Natural killer cell (primary cell): Measurements from ENCODE around the gene ZDHHC18. TPM values are rescaled to one million over a fixed set of nuclear protein-coding genes. Genes with fewer than 3 reads are reported as not detected.
A peak's percentile ranks its signal among the peaks of the same experiment; 100 is the strongest.

ENCODE experiments used
- ATAC-seq, 3 donors: fragments of 150-1000 bp in 2 of 3; fragments of 200-7000 bp in 1 of 3; cut with Tn5 transposase; 1 replicate in 1 of 3; 2 replicates in 2 of 3; pipeline ENCODE4 v1.10.0; 2021; ENCODE audit warnings: mild to moderate bottlenecking in 2 of 3, moderate library complexity in 2 of 3
- DNase-seq, 2 donors: peaks; one replicate each; pipeline versions ENCODE4 v3.0.0 to v3.0.0-alpha.2; 2013 to 2021; ENCODE audit warnings: mixed read lengths in 1 of 2
- H3K27ac ChIP-seq: one replicate; pipeline ENCODE4 v1.5.1; 2013; ENCODE audit warnings: mild to moderate bottlenecking, low read length
- H3K27me3 ChIP-seq: one replicate; pipeline ENCODE4 v1.6.1; 2013; ENCODE audit warnings: low read length; ENCODE audit not compliant: control insufficient read depth, insufficient read depth
- H3K36me3 ChIP-seq: one replicate; pipeline ENCODE4 v1.6.1; 2013; ENCODE audit warnings: low read length; ENCODE audit not compliant: control insufficient read depth, insufficient read depth
- H3K4me1 ChIP-seq: one replicate; pipeline ENCODE4 v1.6.1; 2013; ENCODE audit warnings: low read length; ENCODE audit not compliant: control insufficient read depth, insufficient read depth
- H3K4me3 ChIP-seq: one replicate; pipeline ENCODE4 v1.5.1; 2013; ENCODE audit warnings: low read length
- H3K9me3 ChIP-seq: one replicate; pipeline ENCODE4 v1.6.1; 2013; ENCODE audit warnings: low read length; ENCODE audit not compliant: control insufficient read depth, insufficient read depth
- H3K27ac Mint-ChIP-seq, 2 donors: one replicate each; pipeline ENCODE4 v1.8.0; 2022; ENCODE audit warnings: mild to moderate bottlenecking in 2 of 2, mixed read lengths in 2 of 2, moderate library complexity in 1 of 2
- H3K27me3 Mint-ChIP-seq, 2 donors: one replicate each; pipeline ENCODE4 v1.8.0; 2022; ENCODE audit warnings: low read depth in 2 of 2, mixed read lengths in 2 of 2
- H3K36me3 Mint-ChIP-seq: one replicate; pipeline ENCODE4 v1.8.0; 2022; ENCODE audit warnings: mixed read lengths
- H3K4me1 Mint-ChIP-seq, 2 donors: one replicate each; pipeline ENCODE4 v1.8.0; 2022; ENCODE audit warnings: mixed read lengths in 2 of 2
- H3K4me3 Mint-ChIP-seq: one replicate; pipeline ENCODE4 v1.8.0; 2022; ENCODE audit warnings: mild to moderate bottlenecking, moderate library complexity, mixed read lengths
- H3K9me3 Mint-ChIP-seq, 2 donors: one replicate each; pipeline ENCODE4 v1.8.0; 2022; ENCODE audit warnings: mixed read lengths in 2 of 2
- CTCF ChIP-seq: fragments of 200-600 bp; IDR thresholded peaks from one replicate; pipeline ENCODE4 v1.8.0; 2022; ENCODE audit warnings: antibody characterized with exemption
- WGBS: methylation state at CpG from one replicate; pipeline ENCODE4 v1.1.7; 2013; ENCODE audit warnings: missing lambda C conversion rate; ENCODE audit not compliant: insufficient coverage; 5-methylcytosine and 5-hydroxymethylcytosine counted together
- intact Hi-C: fragments of 100-400 bp; cut with micrococcal nuclease; formaldehyde crosslinking; loops from one replicate; pipeline ENCODE4 v1.14.2; 2022
- total RNA-seq, 4 donors: library from RNA; stranded (reverse); fragments of 120-200 nt in 1 of 4; gene quantifications; one replicate each; pipeline versions ENCODE4 v1.2.3 to v1.2.4, GENCODE V29; 2013 to 2022

Gene ZDHHC18
- total RNA-seq, 3 donors from 2014 or later (not counting 1 experiment from before 2014, with no cell fraction given) = 70.0 to 74.6 (median 72.3) TPM

GRCh38 chr1:26851106-26851684 lies 24.7 kb downstream of the ZDHHC18 start:
- H3K27me3 Mint-ChIP-seq = no peaks in the 10 kb centered on the region
- no peak for TF ChIP-seq CTCF
- intact Hi-C loops = no loop called here
- Histone ChIP-seq H3K27ac (no peak overlapping the region), H3K4me1 (no peaks in the 10 kb centered on the region), H3K27me3 (no peaks in the 10 kb centered on the region), H3K36me3 (peaks cover 90% of the 10 kb centered on the region), H3K4me3 (no peak overlapping the region), H3K9me3 (no peaks in the 10 kb centered on the region)
- no peak for ATAC-seq
- no peak overlapping the region for H3K4me3 Mint-ChIP-seq
- DNase-seq = no peak
- H3K4me1 Mint-ChIP-seq = peaks cover 0 to 10% of the 10 kb centered on the region in 2 donors
- no peaks in the 10 kb centered on the region for H3K9me3 Mint-ChIP-seq
- H3K27ac Mint-ChIP-seq = no peak overlapping the region
- WGBS = 96% methylated on average over 12 of the region's 12 CpGs
- H3K36me3 Mint-ChIP-seq = no peaks in the 10 kb centered on the region

GRCh38 chr1:26852701-26853100 lies 26.2 kb downstream of the ZDHHC18 start:
- Mint-ChIP-seq H3K27ac (peak overlapping the region; percentile 11 to 26), H3K4me1 (peaks cover 0 to 6% of the 10 kb centered on the region in 2 donors)
- no peak for ATAC-seq

GRCh38 chr1:26853156-26853555 lies 26.7 kb downstream of the ZDHHC18 start:
- H3K27me3 ChIP-seq = no peaks in the 10 kb centered on the region
- no peak overlapping the region for H3K4me3 ChIP-seq
- Mint-ChIP-seq H3K4me3 (no peak overlapping the region), H3K9me3 (no peaks in the 10 kb centered on the region), H3K36me3 (no peaks in the 10 kb centered on the region), H3K4me1 (peaks cover 0 to 5% of the 10 kb centered on the region in 2 donors), H3K27me3 (no peaks in the 10 kb centered on the region), H3K27ac (peak overlapping the region; percentile 11 to 26)
- no peak overlapping the region for H3K27ac ChIP-seq
- intact Hi-C loops = loop anchor here (1.0 kb wide), 1 partner anchor 25 kb away; no protein-coding TSS in a partner anchor
- WGBS = 56% methylated on average over 2 of the region's 3 CpGs
- H3K36me3 ChIP-seq = peaks cover 82% of the 10 kb centered on the region
- H3K9me3 ChIP-seq = no peaks in the 10 kb centered on the region
- peak; percentile 74 for TF ChIP-seq CTCF
- H3K4me1 ChIP-seq = no peaks in the 10 kb centered on the region
- ATAC-seq = peak; percentile 69 to 90 (median 76)
- peak; percentile 68 to 87 for DNase-seq

More at GRCh38 chr1:26852701-26853100, 26.2 kb downstream of the ZDHHC18 start:
- no peak for DNase-seq
- TF ChIP-seq CTCF = no peak
- 92% methylated on average over 8 of the region's 9 CpGs for WGBS
- no peak overlapping the region for H3K27ac ChIP-seq
- no peaks in the 10 kb centered on the region for H3K36me3 Mint-ChIP-seq
- no peaks in the 10 kb centered on the region for H3K27me3 ChIP-seq
- intact Hi-C loops = loop anchor here (1.0 kb wide), 1 partner anchor 26 kb away; no protein-coding TSS in a partner anchor
- H3K27me3 Mint-ChIP-seq = no peaks in the 10 kb centered on the region
- H3K4me3 ChIP-seq = no peak overlapping the region
- peaks cover 86% of the 10 kb centered on the region for H3K36me3 ChIP-seq
- no peaks in the 10 kb centered on the region for H3K9me3 ChIP-seq
- H3K4me3 Mint-ChIP-seq = no peak overlapping the region
- no peaks in the 10 kb centered on the region for H3K9me3 Mint-ChIP-seq
- no peaks in the 10 kb centered on the region for H3K4me1 ChIP-seq

- DNase-seq = no peak
- peak overlapping the region; percentile 17 for H3K4me3 Mint-ChIP-seq
Observed at GRCh38 chr1:26853600-26853999, 27.1 kb downstream of the ZDHHC18 start.

More at GRCh38 chr1:26853600-26853999, 27.1 kb downstream of the ZDHHC18 start:
- no peak for ATAC-seq
- no peaks in the 10 kb centered on the region for H3K27me3 Mint-ChIP-seq
- intact Hi-C loops = loop anchor here (1.0 kb wide), 1 partner anchor 25 kb away; no protein-coding TSS in a partner anchor
- H3K27ac Mint-ChIP-seq = no peak overlapping the region
- H3K27me3 ChIP-seq = no peaks in the 10 kb centered on the region
- TF ChIP-seq CTCF = no peak
- H3K4me1 ChIP-seq = no peaks in the 10 kb centered on the region
- H3K27ac ChIP-seq = no peak overlapping the region
- peaks cover 0 to 5% of the 10 kb centered on the region in 2 donors for H3K4me1 Mint-ChIP-seq
- H3K9me3 Mint-ChIP-seq = no peaks in the 10 kb centered on the region
- 95% methylated on average over 10 of the region's 10 CpGs for WGBS
- no peaks in the 10 kb centered on the region for H3K9me3 ChIP-seq
- H3K4me3 ChIP-seq = no peak overlapping the region
- H3K36me3 Mint-ChIP-seq = no peaks in the 10 kb centered on the region
- H3K36me3 ChIP-seq = peaks cover 78% of the 10 kb centered on the region
